ENCODE data around the gene NPLOC4.

The NPLOC4 gene

GRCh38 chr17:81662002-81662401 is 25.1 kb upstream of the NPLOC4 start:
- no peak for DNase-seq

- DNase-seq, result no peak
Observed at GRCh38 chr17:81660441-81660840, 23.5 kb upstream of the NPLOC4 start.

GRCh38 chr17:81659038-81659437 is 22.1 kb upstream of the NPLOC4 start:
- no peak for DNase-seq

- no peak for DNase-seq
Observed at GRCh38 chr17:81656835-81657234, 19.9 kb upstream of the NPLOC4 start.

GRCh38 chr17:81656118-81656743 is 19.3 kb upstream of the NPLOC4 start, which contains the start of gene PDE6G:
Gene PDE6G, minus strand, starts transcription at chr17:81656542. Its CDS starts 3,237 bp downstream, at chr17:81653305.
- DNase-seq, result no peak

- peak; percentile 35 to 72 for DNase-seq
Observed at GRCh38 chr17:81655378-81656117, 18.6 kb upstream of the NPLOC4 start.

- DNase-seq, result no peak
Observed at GRCh38 chr17:81652906-81653771, 16.2 kb upstream of the NPLOC4 start.

GRCh38 chr17:81651692-81652091 is 14.8 kb upstream of the NPLOC4 start:
- no peak for DNase-seq

- DNase-seq, result no peak
Observed at GRCh38 chr17:81650951-81651350, 14.0 kb upstream of the NPLOC4 start.

GRCh38 chr17:81648707-81649085 is 11.8 kb upstream of the NPLOC4 start:
- DNase-seq, result no peak

- no peak for DNase-seq
Observed at GRCh38 chr17:81648013-81648706, 11.2 kb upstream of the NPLOC4 start.

GRCh38 chr17:81647640-81648012 is 10.7 kb upstream of the NPLOC4 start:
- DNase-seq, result no peak

GRCh38 chr17:81646869-81647600 is 10.1 kb upstream of the NPLOC4 start:
- DNase-seq, result no peak

GRCh38 chr17:81644976-81645952 is 8.4 kb upstream of the NPLOC4 start:
- DNase-seq, result no peak

- DNase-seq, result no peak
Observed at GRCh38 chr17:81644496-81644895, 7.6 kb upstream of the NPLOC4 start.

- DNase-seq, result no peak
Observed at GRCh38 chr17:81641825-81642489, 5.0 kb upstream of the NPLOC4 start.

- DNase-seq, result no peak
Observed at GRCh38 chr17:81640011-81640410, 3.1 kb upstream of the NPLOC4 start.

- DNase-seq, result no peak
Observed at GRCh38 chr17:81638683-81639082, 1.8 kb upstream of the NPLOC4 start.

- peak; percentile 30 to 33 for DNase-seq
Observed at GRCh38 chr17:81635973-81636504, 873 bp downstream of the NPLOC4 start.

GRCh38 chr17:81635431-81635830 is 1.5 kb downstream of the NPLOC4 start:
- no peak for DNase-seq

All from inflammatory macrophage treated with lipopolysaccharide for 1 hour (primary cell).